ENCODE data around the gene CDH5.

- TF ChIP-seq, protein P1, sequence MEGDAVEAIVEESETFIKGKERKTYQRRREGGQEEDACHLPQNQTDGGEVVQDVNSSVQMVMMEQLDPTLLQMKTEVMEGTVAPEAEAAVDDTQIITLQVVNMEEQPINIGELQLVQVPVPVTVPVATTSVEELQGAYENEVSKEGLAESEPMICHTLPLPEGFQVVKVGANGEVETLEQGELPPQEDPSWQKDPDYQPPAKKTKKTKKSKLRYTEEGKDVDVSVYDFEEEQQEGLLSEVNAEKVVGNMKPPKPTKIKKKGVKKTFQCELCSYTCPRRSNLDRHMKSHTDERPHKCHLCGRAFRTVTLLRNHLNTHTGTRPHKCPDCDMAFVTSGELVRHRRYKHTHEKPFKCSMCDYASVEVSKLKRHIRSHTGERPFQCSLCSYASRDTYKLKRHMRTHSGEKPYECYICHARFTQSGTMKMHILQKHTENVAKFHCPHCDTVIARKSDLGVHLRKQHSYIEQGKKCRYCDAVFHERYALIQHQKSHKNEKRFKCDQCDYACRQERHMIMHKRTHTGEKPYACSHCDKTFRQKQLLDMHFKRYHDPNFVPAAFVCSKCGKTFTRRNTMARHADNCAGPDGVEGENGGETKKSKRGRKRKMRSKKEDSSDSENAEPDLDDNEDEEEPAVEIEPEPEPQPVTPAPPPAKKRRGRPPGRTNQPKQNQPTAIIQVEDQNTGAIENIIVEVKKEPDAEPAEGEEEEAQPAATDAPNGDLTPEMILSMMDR (IDR thresholded peaks at IDR 0.05 in 8 of 11, conservative IDR thresholded peaks at IDR 0.05 in 3 of 11) = no peak
- TF ChIP-seq POLR2AphosphoS5 (IDR thresholded peaks at IDR 0.05) = no peak
- TF ChIP-seq POLR2A (IDR thresholded peaks at IDR 0.05) = no peak
These were observed 72.7 kb downstream of the CDH5 start for GRCh38 chr16:66439051-66439730.
